Measurements from ENCODE around the gene RNF130.

Gene RNF130

DNA sequence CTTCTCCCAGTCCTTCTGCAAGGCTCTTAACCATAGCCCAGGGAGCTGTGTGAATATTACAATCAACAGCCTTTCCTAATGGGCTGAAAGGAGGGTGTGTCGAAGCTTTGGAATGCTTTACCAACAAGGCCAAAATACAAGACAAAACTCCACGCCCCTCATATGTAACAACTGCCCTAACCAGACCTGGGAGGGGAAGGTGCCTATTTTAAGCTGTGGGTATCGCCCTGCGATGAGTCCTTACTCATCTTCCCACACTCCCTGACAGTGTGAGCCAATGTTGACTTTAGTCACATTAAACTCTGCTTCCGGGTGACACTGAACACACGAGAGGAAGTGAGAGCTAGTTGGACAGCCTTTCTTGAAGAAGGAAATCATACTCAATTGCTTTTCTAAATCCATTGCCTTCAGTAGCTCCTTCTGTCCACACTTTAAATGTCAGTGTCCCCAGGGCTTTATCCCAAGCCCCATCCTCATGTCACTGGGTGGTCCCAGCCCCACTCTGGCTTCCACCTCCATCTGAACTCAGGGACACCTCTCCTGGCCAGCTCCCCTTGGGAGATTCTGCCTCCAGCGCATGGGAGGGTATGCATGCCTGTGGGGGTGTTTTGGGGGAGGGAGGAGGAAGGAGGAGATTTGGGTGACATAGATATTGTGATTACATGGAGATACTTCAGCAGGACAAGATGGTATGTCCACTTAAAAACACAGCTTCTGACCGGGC is 157.4 kb downstream of the RNF130 start:
- H3K4me3 ChIP-seq (ENCODE audit: low read depth, low read length): no peak overlapping the region
- TF ChIP-seq, protein P1, sequence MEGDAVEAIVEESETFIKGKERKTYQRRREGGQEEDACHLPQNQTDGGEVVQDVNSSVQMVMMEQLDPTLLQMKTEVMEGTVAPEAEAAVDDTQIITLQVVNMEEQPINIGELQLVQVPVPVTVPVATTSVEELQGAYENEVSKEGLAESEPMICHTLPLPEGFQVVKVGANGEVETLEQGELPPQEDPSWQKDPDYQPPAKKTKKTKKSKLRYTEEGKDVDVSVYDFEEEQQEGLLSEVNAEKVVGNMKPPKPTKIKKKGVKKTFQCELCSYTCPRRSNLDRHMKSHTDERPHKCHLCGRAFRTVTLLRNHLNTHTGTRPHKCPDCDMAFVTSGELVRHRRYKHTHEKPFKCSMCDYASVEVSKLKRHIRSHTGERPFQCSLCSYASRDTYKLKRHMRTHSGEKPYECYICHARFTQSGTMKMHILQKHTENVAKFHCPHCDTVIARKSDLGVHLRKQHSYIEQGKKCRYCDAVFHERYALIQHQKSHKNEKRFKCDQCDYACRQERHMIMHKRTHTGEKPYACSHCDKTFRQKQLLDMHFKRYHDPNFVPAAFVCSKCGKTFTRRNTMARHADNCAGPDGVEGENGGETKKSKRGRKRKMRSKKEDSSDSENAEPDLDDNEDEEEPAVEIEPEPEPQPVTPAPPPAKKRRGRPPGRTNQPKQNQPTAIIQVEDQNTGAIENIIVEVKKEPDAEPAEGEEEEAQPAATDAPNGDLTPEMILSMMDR (IDR thresholded peaks at IDR 0.05; ENCODE audit: borderline replicate concordance, insufficient read depth, low read depth, low read length): no peak

GRCh38 chr5:179913461-179913860 is 158.1 kb downstream of the RNF130 start:
- H3K4me3 ChIP-seq (ENCODE audit: low read depth, low read length): no peak overlapping the region
- TF ChIP-seq, protein P1 (IDR thresholded peaks at IDR 0.05; ENCODE audit: borderline replicate concordance, insufficient read depth, low read depth, low read length): no peak

DNA sequence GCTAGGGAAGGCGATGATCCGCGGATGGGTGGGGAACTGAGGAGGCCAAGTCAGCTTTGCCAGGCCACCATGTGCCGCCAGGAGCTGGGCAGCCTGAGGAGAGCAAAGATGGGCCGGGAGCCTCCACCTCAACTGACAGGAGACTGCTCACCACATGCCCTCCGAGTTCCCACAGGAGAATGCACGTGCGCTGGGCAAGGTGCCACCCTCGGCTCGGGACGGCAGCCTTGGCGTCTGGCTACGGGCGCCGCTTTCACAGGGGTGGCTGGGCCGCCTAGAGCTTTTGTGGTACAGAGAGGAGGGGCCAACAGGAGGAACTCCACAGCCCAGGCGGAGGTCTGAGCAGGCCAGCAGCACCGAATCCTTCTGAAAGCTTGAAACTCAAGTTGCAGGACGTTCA is 158.6 kb downstream of the RNF130 start:
- no peak overlapping the region for H3K4me3 ChIP-seq (ENCODE audit: low read depth, low read length)
- TF ChIP-seq, protein P1 (IDR thresholded peaks at IDR 0.05; ENCODE audit: borderline replicate concordance, insufficient read depth, low read depth, low read length): no peak

DNA sequence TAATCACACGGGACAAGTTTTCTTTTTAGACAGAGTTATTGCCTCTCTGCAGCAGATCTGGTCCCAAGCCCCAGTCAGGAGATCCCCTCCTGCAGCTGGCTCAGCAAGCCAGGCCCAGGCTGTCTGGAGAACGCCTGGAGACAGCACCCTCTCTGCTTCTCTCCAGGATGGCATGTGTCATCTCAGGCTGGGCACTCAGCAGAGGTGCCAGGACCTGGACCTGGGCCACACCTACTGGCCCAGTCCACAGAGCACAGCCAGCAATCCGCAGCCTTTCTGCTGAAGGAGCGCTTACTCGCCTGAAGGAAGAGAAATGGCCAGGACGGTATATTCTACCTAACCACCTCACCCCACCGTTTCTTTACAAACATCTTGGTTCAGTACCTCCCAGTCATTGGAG is 159.2 kb downstream of the RNF130 start:
- no peak overlapping the region for H3K4me3 ChIP-seq (ENCODE audit: low read depth, low read length)
- TF ChIP-seq, protein P1 (IDR thresholded peaks at IDR 0.05; ENCODE audit: borderline replicate concordance, insufficient read depth, low read depth, low read length): no peak

DNA sequence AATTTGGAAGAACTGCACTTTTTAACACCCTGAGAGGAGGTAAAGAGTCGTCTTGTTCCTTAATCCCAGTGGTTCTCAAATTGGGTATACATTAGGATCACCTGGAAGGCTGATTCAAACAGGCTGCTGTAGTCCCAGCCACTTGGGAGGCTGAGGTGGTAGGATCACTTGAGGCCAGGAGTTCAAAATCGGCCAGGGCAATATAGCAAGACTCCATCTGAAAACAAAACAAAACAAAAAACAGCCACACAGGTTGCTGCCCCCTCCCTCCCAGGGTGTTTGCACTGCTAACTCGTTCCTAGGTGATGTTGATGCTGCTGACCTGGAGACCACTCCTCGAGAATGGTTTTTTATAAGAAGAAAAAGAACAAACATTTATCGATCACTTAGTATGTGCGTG is 162.3 kb downstream of the RNF130 start:
- TF ChIP-seq, protein P1 (IDR thresholded peaks at IDR 0.05; ENCODE audit: borderline replicate concordance, insufficient read depth, low read depth, low read length): no peak

GRCh38 chr5:179908528-179908927 is 163.0 kb downstream of the RNF130 start:
- TF ChIP-seq, protein P1 (IDR thresholded peaks at IDR 0.05; ENCODE audit: borderline replicate concordance, insufficient read depth, low read depth, low read length): peak; percentile 18; the same call in 1 of the 2 replicates
- no peak overlapping the region for H3K4me3 ChIP-seq (ENCODE audit: low read depth, low read length)

More for the DNA sequence above, 162.3 kb downstream of the RNF130 start:
- H3K4me3 ChIP-seq (ENCODE audit: low read depth, low read length): no peak overlapping the region
